GM18498 (cell line): Measurements from ENCODE around the gene PPP1R2.

Experiments used
- ATAC-seq: cut with Tn5 transposase; IDR thresholded peaks from one replicate; pipeline ENCODE4 v1.9.1; 2021; ENCODE audit warnings: mild to moderate bottlenecking, moderate library complexity; ENCODE audit not compliant: unreplicated experiment

PPP1R2 gene

GRCh38 chr3:195466251-195466650, 76.9 kb downstream of the PPP1R2 start:
- ATAC-seq, result no peak
